ENCODE measurements around the gene PJVK.
"Not testable (repeated sequence)": the region's sequence is repeated elsewhere in the genome, so short reads cannot be mapped to it uniquely, and the experiment has no call there.

PJVK gene

GRCh38 chr2:178436662-178437061 is 14.5 kb upstream of the PJVK start:
- no peak for DNase-seq (ENCODE audit: low read depth)

- no peak for DNase-seq (ENCODE audit: low read depth)
Observed at GRCh38 chr2:178441426-178441825, 9.8 kb upstream of the PJVK start.

DNA sequence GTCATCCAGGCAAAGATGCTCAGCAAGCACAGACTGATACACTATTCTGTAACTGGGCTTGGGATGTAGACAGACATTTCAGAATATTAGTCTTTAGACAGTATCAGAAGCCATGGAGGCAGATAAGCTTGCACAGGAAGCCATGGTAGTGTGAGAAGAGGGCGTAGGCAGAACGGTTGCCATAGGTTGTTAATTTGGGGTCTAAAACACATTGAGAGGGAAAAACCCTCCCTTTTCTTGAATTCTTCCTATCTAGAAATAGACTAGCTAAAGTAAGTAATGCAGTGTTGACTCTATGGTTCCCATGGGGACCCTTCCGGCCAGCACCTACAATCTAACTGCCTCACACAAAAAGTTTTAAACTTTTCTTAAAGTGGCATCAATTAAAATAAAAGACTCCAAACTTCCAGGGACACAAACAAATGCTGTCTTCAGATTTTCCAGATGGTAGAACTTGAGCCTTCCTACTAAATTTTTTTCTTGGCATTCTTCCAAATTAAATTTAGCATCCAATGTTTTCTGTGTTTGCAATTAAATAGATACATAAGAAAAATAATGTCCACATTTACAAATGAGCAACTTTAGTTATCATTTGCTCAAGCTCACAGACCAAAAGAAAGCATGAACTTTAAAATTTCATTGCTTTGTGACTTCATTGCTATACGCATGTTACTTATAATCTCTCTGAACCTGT is 2.1 kb upstream of the PJVK start:
- DNase-seq (ENCODE audit: low read depth), result no peak

- DNase-seq (ENCODE audit: low read depth), result no peak
Observed at GRCh38 chr2:178449700-178450523, 1.3 kb upstream of the PJVK start.

DNA sequence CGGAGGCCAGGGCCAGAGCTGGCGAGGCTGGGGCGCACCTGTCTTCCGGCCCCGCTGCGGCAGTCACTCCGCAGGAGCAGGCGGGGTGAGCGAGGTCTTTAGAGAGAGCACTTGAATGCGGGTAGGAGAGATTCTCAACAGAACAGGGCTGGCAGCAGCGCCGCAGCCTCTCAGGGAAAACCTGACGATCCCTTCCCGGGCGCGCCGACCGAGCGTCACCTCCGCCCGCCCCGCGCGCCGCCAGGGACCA is 729 bp upstream of the PJVK start:
- no peak for DNase-seq (ENCODE audit: low read depth)

DNA sequence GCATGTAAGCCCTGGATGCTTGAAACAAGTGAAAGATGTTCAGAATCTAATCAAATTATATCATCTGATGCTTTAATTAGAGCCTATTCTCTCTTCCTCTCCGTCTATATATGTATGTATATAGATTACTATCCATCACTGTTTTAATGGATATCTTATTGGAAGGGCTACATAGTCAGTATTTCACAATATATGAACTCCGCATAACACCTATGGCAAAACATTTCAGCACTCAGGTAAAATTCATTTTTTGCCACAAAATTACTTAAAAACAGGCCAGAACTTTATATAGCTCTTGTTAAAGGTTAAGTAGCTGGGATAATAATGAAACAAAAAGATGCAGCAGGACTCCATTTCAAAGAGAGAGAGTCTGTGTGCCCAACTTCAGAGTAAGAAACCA is 1.2 kb downstream of the PJVK start:
- DNase-seq (ENCODE audit: low read depth), result no peak

- DNase-seq (ENCODE audit: low read depth), result no peak
Observed at GRCh38 chr2:178452870-178453269, 1.7 kb downstream of the PJVK start.

GRCh38 chr2:178455947-178456346 is 4.8 kb downstream of the PJVK start:
- no peak for DNase-seq (ENCODE audit: low read depth)

DNA sequence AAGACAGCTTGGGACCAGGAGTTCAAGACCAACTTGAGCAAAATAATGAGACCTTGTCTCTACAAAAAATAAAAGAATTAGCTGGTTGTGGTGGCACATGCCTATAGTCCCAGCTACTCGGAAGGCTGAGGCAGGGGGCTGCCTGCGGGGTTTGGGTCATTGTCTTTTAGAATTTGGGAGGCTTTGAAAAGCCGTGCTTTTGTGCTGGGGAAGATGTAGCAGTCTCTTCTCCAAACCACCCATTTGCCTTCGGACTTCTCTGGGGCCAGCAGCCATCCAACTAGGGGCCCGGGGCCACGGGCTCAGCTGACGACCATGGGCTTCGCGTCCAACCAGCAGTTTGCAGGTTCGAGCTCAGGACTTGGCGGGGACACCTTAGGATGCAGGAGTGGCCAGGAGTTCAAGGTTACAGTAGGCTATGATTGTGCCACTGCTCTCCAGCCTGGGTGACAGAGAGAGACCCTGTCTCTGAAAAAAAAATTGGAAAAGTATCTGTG is 6.3 kb downstream of the PJVK start:
- DNase-seq (ENCODE audit: low read depth), result no peak

DNA sequence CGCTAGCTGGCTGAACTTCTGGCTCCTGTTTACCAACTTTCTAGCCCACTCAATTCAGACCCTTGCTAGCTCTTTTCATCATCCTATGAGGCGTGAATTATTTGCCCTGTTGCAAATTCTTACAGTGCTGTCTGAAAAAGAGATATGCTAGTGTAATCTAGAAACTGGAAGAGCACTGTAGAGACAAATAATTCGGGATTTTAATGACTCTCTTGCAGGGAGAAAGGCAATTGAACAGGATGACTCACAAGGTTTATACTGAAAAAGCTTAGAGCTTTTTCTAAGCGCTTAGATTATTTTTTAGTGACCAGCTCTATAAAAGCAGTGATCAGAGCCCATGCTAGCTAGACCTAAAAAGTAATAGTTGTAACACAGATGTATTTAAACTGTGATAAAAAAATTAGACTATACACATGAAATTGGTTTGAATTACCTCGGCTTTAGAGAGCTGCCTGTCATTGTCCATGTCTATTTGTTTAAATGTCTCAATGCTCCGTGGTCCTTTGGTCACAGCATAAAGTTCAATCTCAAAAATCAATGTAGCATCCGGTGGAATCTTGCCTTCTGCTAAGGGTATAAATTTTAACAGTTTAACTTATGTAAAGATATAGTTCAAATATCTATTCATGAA is 18.2 kb downstream of the PJVK start:
- no peak for DNase-seq (ENCODE audit: low read depth)

DNA sequence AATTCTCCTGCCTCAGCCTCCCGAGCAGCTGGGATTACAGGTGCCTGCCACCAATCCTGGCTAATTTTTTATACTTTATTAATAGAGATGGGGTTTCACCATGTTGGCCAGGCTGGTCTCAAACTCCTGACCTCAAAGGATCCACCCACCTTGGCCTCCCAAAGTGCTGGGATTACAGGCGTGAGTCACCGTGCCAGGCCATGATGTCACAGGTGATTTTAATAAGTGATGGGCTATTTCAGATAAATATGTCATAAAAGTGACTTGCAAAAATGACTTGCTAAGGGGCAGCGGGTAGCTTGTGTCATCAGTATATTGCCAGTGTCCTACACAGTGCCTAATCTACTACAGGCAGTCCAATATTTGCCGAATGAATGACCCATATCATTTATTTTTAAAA is 20.1 kb downstream of the PJVK start:
- DNase-seq (ENCODE audit: low read depth), result not testable (repeated sequence)

- no peak for DNase-seq (ENCODE audit: low read depth)
Observed at GRCh38 chr2:178473373-178473772, 22.2 kb downstream of the PJVK start.

- no peak for DNase-seq (ENCODE audit: low read depth)
Observed at GRCh38 chr2:178473931-178474330, 22.8 kb downstream of the PJVK start.

DNA sequence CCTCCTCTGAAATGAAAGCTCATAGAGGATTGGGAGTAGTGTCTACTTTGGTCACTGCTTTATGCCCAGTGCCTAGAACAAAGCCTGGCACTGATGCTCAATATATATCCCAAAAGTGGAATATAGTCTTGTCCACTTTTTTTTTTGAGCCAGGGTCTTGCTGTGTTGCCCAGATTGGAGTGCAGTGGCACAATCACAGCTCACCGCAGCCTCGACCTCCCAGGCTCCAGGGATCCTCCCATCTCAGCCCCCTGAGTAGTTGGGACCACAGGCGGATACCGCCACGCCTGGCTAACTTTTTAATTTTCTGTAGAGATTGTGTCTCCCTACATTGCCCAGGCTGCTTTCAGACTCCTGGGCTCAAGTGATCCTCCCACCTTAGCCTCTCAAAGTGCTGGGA is 23.4 kb downstream of the PJVK start:
- DNase-seq (ENCODE audit: low read depth), result no peak

GRCh38 chr2:178476477-178476876 is 25.3 kb downstream of the PJVK start:
- DNase-seq (ENCODE audit: low read depth), result no peak

GRCh38 chr2:178477443-178478129 is 26.4 kb downstream of the PJVK start:
- DNase-seq (ENCODE audit: low read depth), result no peak

- DNase-seq (ENCODE audit: low read depth), result no peak
Observed at GRCh38 chr2:178478130-178478438, 26.9 kb downstream of the PJVK start.

GRCh38 chr2:178478439-178479274 is 27.5 kb downstream of the PJVK start, which contains the start of gene FKBP7:
Gene FKBP7, minus strand, starts transcription at chr2:178478600. Its CDS starts 101 bp downstream, at chr2:178478499.
- DNase-seq (ENCODE audit: low read depth), result peak; percentile 74

DNA sequence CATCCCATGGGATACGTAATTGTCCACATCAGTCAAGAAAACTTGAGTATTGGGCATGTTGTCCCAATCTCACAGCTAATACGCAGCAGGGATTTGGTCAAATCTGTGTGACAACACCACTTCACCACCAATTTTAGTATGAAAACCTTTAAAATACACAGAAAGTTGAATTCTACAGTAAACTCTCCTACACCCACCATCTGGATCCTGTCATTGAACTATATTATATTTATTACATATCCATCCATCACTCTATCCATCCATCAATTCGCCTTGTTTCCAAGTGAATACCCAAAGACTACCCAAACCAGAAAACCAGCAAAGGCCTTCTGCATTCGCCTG is 28.1 kb downstream of the PJVK start:
- no peak for DNase-seq (ENCODE audit: low read depth)

GRCh38 chr2:178479758-178480226 is 28.6 kb downstream of the PJVK start:
- DNase-seq (ENCODE audit: low read depth), result no peak

GRCh38 chr2:178480227-178481181 is 29.3 kb downstream of the PJVK start, which contains the start of gene PLEKHA3:
Gene PLEKHA3, plus strand, starts transcription at chr2:178480457. Its CDS starts 413 bp downstream, at chr2:178480870.
- DNase-seq (ENCODE audit: low read depth), result peak; percentile 62

All from stimulated activated CD8-positive, alpha-beta memory T cell treated with anti-CD3 and anti-CD28 coated beads, Interleukin-12 subunit alpha, Interleukin-12 subunit beta, amount 100 ng/mL, for 4 hours (primary cell).